Activated naive CD8-positive, alpha-beta T cell (primary cell): ENCODE data around the gene MYO9B.
A peak's percentile ranks its signal among the peaks of the same experiment; 100 is the strongest.

ENCODE experiments used
- H3K27ac Mint-ChIP-seq: one replicate; pipeline ENCODE4 v1.8.0; 2021; ENCODE audit warnings: mixed read lengths
- H3K27me3 Mint-ChIP-seq: one replicate; pipeline ENCODE4 v1.8.0; 2021; ENCODE audit warnings: mixed read lengths
- H3K36me3 Mint-ChIP-seq: one replicate; pipeline ENCODE4 v1.8.0; 2021; ENCODE audit warnings: mixed read lengths
- H3K4me1 Mint-ChIP-seq: one replicate; pipeline ENCODE4 v1.8.0; 2021; ENCODE audit warnings: low read depth, mixed read lengths
- H3K4me3 Mint-ChIP-seq: one replicate; pipeline ENCODE4 v1.8.0; 2021; ENCODE audit warnings: mild to moderate bottlenecking, mixed read lengths
- H3K9me3 Mint-ChIP-seq: one replicate; pipeline ENCODE4 v1.8.0; 2021; ENCODE audit warnings: low read depth, mixed read lengths

Gene MYO9B

DNA sequence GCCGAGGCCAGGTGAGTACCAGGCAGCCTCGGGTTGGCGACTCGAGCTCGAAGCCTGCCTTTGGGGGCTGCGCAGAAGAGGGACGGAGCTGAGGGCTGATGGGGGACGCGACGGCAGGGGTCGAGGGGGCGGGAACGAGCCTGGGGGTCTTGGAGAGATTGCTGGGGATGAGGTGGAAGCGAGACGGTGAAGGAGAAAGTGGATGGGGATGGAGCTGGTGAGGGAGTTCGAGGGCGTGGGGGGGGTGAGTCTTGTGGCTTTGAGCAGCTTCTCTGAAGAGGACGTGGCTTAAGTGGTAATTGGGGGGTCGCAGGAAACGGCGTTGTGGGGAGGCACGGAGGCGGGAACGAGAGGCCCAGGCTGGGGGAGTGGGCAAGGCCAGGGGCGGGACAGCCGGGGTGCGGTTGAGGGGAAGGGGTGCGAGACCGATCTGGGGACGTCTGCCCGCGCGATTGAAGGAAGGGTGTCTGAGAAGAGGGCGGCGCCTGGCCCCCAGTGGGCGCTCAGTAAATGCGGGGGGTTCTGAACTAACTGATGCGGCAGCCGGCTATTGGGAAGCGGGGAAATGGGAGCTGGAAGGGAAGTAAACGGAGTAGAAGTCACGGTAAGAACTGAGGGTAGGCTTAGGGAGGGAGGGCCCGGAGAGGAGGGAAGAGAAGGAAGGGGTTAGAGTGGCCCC is 426 bp downstream of the MYO9B start:
- peak overlapping the region; percentile 91 for H3K27ac Mint-ChIP-seq
- H3K9me3 Mint-ChIP-seq, result no peaks in the 10 kb centered on the region
- no peaks in the 10 kb centered on the region for H3K36me3 Mint-ChIP-seq
- peak overlapping the region; percentile 96 for H3K4me3 Mint-ChIP-seq
- H3K27me3 Mint-ChIP-seq, result no peaks in the 10 kb centered on the region
- peaks cover 57% of the 10 kb centered on the region for H3K4me1 Mint-ChIP-seq

DNA sequence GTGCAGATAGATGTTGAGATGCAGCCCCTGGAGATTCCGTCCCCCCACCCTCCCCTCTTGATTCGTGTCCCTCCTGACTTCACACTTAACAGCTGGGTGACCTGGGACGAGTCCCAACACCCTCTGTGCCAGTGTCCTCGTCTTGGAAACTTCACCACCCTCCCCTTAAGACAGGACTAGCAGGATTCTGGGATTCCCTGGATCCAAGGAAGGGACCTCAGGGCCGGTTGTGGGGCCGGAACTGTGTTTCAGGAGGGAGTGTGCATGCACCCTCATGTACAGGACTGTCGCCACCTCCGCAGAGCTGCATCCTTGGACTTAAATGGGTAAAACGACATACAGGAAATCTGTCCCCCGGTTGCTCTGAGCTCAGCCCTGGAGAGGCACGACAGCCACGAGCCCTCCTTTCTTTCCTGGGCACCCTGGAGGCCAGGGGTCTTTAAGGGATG is 990 bp downstream of the MYO9B start:
- peak overlapping the region; percentile 96 for H3K4me3 Mint-ChIP-seq
- H3K9me3 Mint-ChIP-seq, result no peaks in the 10 kb centered on the region
- peaks cover 59% of the 10 kb centered on the region for H3K4me1 Mint-ChIP-seq
- no peaks in the 10 kb centered on the region for H3K36me3 Mint-ChIP-seq
- H3K27me3 Mint-ChIP-seq, result no peaks in the 10 kb centered on the region
- H3K27ac Mint-ChIP-seq, result peak overlapping the region; percentile 59

DNA sequence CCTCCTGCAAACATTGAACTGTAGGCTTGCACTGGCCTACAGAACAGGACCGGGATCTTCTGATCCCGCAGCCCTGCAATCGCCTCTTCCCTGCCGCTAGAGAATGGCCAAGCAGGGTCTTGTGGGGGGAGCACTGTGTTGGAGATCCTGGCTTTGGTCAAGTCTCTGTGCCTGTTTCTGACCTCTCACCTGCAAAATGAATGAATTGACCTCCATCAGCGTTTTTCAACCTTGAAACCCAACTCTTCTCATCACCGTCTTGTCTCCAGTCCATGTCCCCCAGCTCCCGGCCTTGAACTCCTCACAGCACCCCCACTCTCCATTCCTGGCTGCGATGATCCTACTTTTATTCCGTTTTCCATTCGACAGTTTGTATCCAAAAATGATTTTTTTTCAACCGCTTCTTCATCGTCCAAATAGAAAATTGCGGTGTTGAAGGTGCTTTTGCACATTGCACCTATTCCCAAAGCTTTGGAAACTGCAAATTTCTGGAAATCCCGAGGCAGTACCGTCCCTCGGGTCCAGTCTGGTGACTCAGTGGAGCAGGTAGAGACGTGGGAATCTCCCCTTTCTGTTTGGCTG is 2.0 kb downstream of the MYO9B start:
- H3K4me3 Mint-ChIP-seq, result peak overlapping the region; percentile 96
- H3K36me3 Mint-ChIP-seq, result no peaks in the 10 kb centered on the region
- H3K27me3 Mint-ChIP-seq, result no peaks in the 10 kb centered on the region
- no peaks in the 10 kb centered on the region for H3K9me3 Mint-ChIP-seq
- peak overlapping the region; percentile 50 for H3K27ac Mint-ChIP-seq
- peaks cover 68% of the 10 kb centered on the region for H3K4me1 Mint-ChIP-seq

DNA sequence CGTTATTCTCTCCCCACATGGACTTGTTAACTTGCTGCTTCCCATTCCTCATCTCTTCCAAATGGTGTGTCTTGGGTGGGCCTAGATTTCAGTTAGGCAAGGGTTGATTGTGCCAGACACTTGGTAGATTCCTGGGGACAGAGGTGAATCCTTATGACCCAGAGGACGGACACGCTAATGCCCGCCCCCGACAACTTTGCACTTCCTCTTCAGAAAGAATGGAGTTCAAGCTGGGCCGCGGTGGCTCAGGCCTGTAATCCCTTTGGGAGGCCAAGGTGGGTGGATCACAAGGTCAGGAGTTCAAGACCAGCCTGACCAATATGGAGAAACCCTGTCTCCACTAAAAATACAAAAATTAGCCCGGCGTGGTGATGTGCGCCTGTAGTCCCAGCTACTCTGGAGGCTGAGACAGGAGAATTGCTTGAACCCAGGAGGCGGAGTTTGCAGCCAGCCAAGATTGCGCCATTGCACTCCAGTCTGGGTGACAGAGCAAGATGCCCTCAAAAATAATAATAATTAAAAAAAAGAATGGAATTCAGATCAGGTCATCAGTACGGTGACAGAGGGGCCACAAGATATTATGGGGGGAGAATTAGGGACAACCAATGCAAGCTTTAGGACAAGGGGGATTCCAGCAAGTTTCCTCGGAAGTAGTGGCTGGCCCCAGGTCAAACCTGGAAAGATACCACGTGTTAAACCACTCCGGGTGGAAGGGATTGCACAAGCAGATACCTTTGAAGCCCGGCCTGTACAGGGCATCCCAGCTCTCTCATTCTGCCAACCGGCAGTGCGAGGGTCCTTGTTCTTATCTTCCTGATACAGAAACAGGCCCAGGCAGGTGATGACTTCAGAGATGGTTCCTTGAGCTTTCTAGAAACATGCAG is 2.7 kb downstream of the MYO9B start:
- peak overlapping the region; percentile 96 for H3K4me3 Mint-ChIP-seq
- H3K27ac Mint-ChIP-seq, result peak overlapping the region; percentile 50

DNA sequence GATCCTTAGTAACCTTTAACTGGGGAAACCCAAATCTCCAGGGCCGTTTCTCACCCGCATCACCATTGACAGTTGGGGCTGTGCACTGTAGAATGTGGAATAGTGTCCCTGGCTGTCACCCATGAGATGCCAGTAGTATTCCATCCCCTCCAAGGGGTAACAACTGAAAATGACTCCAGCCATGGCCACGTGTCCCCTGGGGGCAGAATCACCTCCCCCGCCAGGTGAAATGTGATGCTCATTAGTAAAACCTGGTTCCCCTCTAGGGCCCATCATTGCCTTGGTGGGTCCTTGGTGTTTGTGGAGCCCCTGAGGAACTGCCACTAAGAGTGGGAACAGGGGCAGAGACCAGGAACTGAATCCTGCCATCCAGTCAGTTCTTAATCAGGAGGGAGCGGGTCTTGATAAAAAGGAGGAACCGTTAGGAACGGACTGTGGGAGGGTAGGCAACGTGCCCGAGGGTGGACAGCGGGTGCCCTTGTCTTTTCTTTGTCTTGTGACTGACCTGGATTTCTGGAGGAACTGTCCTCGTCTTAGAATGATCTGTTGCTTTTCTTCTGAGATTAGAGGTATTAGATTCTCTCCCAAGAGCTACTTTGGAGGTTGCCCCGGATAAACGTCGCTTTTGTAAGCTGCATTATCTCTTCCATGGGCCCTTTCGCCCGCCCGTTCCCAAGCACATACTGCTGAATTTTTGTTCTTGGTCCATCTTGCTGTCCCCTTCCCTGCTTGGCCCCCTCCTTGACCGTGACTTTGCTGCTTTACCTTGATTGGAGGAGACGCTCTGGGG is 3.5 kb downstream of the MYO9B start:
- no peaks in the 10 kb centered on the region for H3K27me3 Mint-ChIP-seq
- H3K4me3 Mint-ChIP-seq, result peak overlapping the region; percentile 74
- H3K27ac Mint-ChIP-seq, result peak overlapping the region; percentile 87
- H3K4me1 Mint-ChIP-seq, result peaks cover 66% of the 10 kb centered on the region
- H3K9me3 Mint-ChIP-seq, result no peaks in the 10 kb centered on the region
- no peaks in the 10 kb centered on the region for H3K36me3 Mint-ChIP-seq

More for the DNA sequence above, 2.7 kb downstream of the MYO9B start:
- Mint-ChIP-seq H3K27me3 (no peaks in the 10 kb centered on the region), H3K9me3 (no peaks in the 10 kb centered on the region), H3K4me1 (peaks cover 71% of the 10 kb centered on the region), H3K36me3 (no peaks in the 10 kb centered on the region)

DNA sequence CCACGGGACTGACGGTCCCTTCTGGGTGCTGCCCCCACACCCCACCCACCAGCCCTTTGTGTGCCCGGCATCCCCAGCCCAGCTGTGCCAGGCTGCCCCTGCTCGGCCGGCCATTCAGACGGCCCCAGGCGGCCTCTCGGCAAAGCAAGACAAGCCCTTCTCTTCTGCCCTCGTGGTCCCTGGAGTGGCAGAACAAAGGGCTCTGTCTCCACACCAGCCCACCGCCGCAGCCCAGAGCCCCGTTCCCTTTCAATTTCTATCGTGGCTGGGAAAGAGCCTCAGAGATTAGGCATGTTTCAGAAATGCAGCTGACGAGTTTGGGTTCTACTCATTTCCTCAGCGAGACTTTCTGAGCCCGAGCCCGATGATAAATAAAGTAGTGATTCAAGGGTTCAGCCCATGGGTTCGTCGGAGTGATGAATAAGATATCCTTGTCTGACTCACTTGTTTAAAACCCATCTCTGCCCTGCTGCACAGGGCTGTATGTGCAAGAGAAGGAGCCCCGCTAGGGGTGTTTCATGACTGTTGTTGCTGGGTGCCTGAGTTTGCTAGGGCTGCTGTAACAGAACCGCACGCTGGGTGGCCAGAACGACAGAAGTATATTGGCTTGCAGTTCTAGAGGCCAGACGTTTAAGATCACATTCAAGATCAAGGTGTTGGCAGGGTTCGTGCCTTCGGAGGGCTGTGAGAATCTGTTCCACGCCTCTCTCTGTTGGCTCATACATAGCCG is 4.3 kb downstream of the MYO9B start:
- Mint-ChIP-seq H3K4me1 (peaks cover 58% of the 10 kb centered on the region), H3K27me3 (no peaks in the 10 kb centered on the region), H3K4me3 (peak overlapping the region; percentile 74), H3K36me3 (no peaks in the 10 kb centered on the region), H3K27ac (peak overlapping the region; percentile 87), H3K9me3 (no peaks in the 10 kb centered on the region)

DNA sequence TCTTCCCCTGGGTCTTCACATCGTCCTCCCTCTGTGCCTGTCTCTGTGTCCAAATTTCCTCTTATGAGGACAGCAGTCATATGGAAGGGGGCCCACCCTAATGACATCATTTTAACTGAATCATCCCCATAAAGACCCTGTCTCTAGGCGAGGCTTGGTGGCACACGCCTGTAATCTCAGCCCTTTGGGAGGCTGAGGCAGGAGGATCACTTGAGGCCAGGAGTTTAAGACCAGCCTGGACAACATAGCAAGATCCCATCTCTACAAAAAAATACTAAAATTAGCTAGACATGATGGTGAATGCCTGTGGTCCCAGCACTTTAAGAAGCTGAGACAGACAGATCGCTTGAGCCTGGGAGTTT is 4.8 kb downstream of the MYO9B start:
- peaks cover 61% of the 10 kb centered on the region for H3K4me1 Mint-ChIP-seq
- no peaks in the 10 kb centered on the region for H3K27me3 Mint-ChIP-seq
- H3K36me3 Mint-ChIP-seq, result no peaks in the 10 kb centered on the region
- peak overlapping the region; percentile 87 for H3K27ac Mint-ChIP-seq
- H3K9me3 Mint-ChIP-seq, result no peaks in the 10 kb centered on the region
- H3K4me3 Mint-ChIP-seq, result peak overlapping the region; percentile 74

DNA sequence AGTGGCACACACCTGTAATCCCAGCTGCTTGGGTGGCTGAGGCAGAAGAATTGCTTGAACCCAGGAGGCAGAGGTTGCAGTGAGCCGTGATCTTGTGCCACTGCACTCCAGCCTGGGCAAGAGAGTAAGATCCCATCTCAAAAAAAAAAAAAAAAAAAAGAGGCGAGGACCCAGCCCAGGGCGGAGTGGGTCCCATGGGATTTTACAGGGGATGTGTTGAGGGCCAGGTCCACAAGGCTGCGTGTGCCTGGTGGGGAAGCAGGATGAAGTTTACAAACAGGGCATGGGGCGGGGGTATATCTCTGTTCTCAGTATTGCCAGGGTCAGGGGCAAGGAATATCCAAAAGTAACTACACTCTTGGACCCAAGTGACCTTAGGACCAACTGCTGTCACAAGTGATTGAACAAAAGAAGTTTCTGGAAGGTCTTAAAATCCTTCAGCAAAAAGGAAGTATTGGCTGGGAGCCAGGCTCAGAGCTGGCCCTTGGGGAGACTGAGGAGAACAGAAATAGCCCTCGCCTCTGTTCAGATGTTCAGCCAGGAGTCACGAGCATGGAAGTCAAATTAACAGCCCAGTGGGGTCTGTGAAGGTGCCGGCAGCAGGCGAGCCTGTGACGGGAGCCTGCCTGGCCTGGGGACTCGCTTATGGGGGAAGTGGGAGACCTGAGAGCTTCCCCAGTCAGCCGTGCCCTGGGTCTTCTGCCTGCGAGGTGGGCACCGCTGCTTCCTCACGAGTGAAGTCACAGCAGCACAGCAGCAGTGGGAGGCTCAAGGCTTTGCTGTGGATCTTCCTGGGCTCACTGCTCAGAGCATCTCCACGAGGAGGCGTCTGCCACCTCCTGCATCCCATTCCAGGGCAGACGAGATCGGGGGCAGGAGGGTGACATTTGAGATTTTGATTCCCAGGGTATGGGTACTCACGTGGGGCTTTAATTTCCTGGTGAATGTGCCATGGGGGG is 6.4 kb downstream of the MYO9B start:
- Mint-ChIP-seq H3K4me1 (peaks cover 60% of the 10 kb centered on the region), H3K36me3 (no peaks in the 10 kb centered on the region), H3K4me3 (no peak overlapping the region), H3K9me3 (no peaks in the 10 kb centered on the region), H3K27me3 (no peaks in the 10 kb centered on the region), H3K27ac (peak overlapping the region; percentile 50)

DNA sequence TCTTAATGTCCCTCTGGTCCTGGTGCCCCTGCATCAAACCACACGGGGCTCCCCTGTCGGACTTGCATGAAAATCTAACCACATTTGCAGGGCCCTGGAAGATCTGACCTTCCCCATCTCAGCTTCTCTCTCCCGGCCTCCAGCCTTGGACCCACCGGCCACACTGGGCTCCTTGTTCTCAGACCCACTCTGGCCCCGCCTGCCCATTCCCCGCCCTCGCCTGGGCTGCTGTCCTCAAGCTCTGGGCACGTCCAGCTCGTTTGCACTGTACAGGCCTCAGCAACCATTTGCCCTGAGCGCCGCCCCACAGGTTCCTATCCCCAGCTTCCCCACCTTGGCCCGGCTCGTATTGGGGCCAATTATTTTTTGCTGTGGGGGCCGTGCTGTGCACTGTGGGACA is 10.5 kb downstream of the MYO9B start:
- Mint-ChIP-seq H3K27me3 (no peaks in the 10 kb centered on the region), H3K36me3 (peaks cover 2% of the 10 kb centered on the region), H3K4me3 (no peak overlapping the region), H3K4me1 (peaks cover 57% of the 10 kb centered on the region), H3K27ac (no peak overlapping the region), H3K9me3 (no peaks in the 10 kb centered on the region)

DNA sequence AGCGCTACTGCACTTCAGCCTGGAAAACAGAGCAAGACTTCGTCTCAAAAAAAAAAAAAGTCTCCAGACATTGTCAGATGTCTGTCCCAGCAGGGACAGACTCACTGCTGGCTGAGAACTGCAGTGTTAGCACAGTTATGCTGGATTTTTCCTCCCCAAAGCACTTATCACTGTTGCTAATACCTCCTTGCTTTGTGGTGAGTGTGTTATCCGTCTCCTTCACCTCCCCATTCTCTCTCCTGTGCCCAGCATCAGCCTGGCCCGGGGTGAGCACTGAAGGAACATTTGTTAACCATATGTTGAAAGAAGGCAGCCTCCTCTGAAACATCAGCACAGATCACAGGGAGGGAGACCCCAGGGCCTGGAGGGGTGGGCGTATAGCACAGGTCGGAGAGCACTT is 11.3 kb downstream of the MYO9B start:
- Mint-ChIP-seq H3K27me3 (no peaks in the 10 kb centered on the region), H3K27ac (no peak overlapping the region), H3K4me1 (peaks cover 55% of the 10 kb centered on the region), H3K4me3 (no peak overlapping the region), H3K36me3 (peaks cover 2% of the 10 kb centered on the region), H3K9me3 (no peaks in the 10 kb centered on the region)

DNA sequence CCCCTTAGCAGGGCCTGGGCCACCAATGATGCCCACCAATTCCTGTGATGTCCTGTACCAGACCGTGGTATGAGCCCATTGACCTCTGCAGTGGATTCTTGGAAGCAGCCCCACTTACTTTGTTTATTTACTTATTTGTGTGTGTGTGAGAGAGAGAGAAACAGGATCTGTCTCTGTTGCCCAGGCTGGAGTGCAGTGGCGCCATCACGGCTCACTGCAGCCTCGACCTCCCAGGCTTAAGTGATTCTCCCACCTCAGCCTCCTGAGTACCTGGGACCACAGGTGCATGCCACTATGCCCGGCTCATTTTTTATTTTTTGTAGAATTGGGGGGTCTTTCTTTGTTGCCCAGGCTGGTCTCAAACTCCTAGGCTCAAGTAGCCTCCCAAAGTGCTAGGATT is 13.0 kb downstream of the MYO9B start:
- H3K36me3 Mint-ChIP-seq, result peaks cover 2% of the 10 kb centered on the region
- no peak overlapping the region for H3K27ac Mint-ChIP-seq
- H3K4me3 Mint-ChIP-seq, result no peak overlapping the region
- H3K9me3 Mint-ChIP-seq, result no peaks in the 10 kb centered on the region
- peaks cover 44% of the 10 kb centered on the region for H3K4me1 Mint-ChIP-seq
- no peaks in the 10 kb centered on the region for H3K27me3 Mint-ChIP-seq

DNA sequence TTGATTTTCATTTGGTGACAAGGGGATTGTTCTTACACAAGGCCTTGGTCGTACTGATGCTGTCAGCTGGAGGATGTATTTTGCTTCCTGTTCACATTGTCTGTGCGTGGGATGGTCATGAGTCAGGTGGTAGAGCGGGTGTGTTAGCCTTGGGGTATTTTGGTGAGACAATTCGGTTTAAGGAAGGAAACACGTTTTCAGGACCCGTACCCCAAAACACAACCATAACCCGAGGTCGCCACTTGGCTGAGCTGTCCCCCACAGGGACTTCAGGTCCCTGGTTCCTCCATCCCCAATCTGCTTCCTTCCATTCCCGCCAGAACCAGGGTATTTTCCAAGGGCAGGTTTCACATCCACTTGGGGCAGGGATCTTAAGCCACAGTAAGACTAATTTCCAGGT is 15.0 kb downstream of the MYO9B start:
- Mint-ChIP-seq H3K4me1 (peaks cover 50% of the 10 kb centered on the region), H3K27ac (peak overlapping the region; percentile 70), H3K27me3 (no peaks in the 10 kb centered on the region), H3K9me3 (no peaks in the 10 kb centered on the region), H3K4me3 (peak overlapping the region; percentile 25), H3K36me3 (peaks cover 2% of the 10 kb centered on the region)

DNA sequence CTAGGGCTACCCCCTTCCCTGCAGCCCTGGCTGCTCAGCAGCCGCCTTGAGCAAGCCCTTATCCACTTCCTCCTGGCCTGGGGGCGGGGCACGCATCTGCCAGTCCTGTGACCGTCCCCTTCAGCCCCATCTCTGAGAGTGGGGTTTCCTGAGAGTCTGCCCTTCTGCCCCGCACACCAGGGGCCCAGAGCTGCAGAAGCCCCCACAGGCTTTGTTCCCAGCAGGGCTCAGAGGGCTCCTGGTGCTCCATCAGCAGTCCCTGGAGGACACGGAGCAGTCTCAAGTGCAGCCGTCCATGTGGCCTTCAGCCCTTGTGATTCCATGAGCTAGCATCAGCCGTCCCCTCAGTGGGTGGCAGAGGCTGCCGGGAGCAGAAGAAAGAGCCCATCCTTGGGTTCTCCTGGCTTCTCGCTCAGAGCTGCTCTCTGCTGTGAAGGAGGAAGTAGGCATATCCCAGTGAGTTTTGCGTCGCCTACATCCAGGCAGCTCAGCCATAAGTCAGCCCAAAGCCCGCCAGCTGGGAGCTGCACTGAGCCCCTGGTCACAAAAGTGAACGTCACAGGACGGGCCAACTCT is 16.3 kb downstream of the MYO9B start:
- H3K9me3 Mint-ChIP-seq, result no peaks in the 10 kb centered on the region
- no peak overlapping the region for H3K4me3 Mint-ChIP-seq
- H3K36me3 Mint-ChIP-seq, result peaks cover 2% of the 10 kb centered on the region
- H3K27me3 Mint-ChIP-seq, result no peaks in the 10 kb centered on the region
- no peak overlapping the region for H3K27ac Mint-ChIP-seq
- peaks cover 53% of the 10 kb centered on the region for H3K4me1 Mint-ChIP-seq
